Cardiac muscle cell (in vitro differentiated cells and primary cell): ENCODE measurements around the gene ARL11. TPM values are rescaled to one million over a fixed set of nuclear protein-coding genes. Genes with fewer than 3 reads are reported as not detected.
A peak's percentile ranks its signal among the peaks of the same experiment; 100 is the strongest.

Experiments used
- DNase-seq, 2 donors: peaks; one replicate each; pipeline versions ENCODE4 v3.0.0 to v3.0.0-alpha.2; 2010 to 2017; ENCODE audit warnings: low read depth in 1 of 2, low spot score in 1 of 2
- H3K27ac ChIP-seq: fragments of 200-600 bp; sonication (generic); 2 replicates; pipeline ENCODE4 v1.5.1; 2016
- H3K27me3 ChIP-seq: fragments of 200-600 bp; sonication (generic); 2 replicates; pipeline ENCODE4 v1.6.0; 2016; ENCODE audit warnings: control low read depth
- H3K36me3 ChIP-seq: fragments of 200-600 bp; sonication (generic); 2 replicates; pipeline ENCODE4 v1.5.1; 2016; ENCODE audit warnings: control low read depth
- H3K4me1 ChIP-seq: fragments of 200-600 bp; sonication (generic); 2 replicates; pipeline ENCODE4 v1.8.1; 2017; ENCODE audit warnings: low read depth, mild to moderate bottlenecking, mixed run types
- H3K4me3 ChIP-seq: fragments of 200-600 bp; sonication (generic); 2 replicates; pipeline ENCODE4 v1.5.1; 2016; ENCODE audit warnings: mild to moderate bottlenecking
- H3K9me3 ChIP-seq: fragments of 200-600 bp; sonication (generic); 2 replicates; pipeline ENCODE4 v1.5.1; 2017; ENCODE audit warnings: low read depth, mild to moderate bottlenecking, control low read depth
- CTCF ChIP-seq: IDR thresholded peaks from 2 replicates; pipeline ENCODE4 v1.5.1; 2012; ENCODE audit warnings: low read depth, mild to moderate bottlenecking, low read length
- polyA plus RNA-seq: library from polyadenylated mRNA; unstranded; fragments of >200 nt; fragmentation: Nextera tagmentation; extraction: Ambion mirVana; gene quantifications from 2 replicates; pipeline ENCODE4 v1.2.1, GENCODE V29; 2016
- total RNA-seq: library from RNA; depleted of rRNA; stranded (reverse); fragments of >200 nt; gene quantifications from 2 replicates; pipeline ENCODE4 v1.2.3, GENCODE V29; 2016

Gene ARL11
- total and polyA plus RNA-seq, 2 experiments from 2014 or later: 0.21 TPM

DNA sequence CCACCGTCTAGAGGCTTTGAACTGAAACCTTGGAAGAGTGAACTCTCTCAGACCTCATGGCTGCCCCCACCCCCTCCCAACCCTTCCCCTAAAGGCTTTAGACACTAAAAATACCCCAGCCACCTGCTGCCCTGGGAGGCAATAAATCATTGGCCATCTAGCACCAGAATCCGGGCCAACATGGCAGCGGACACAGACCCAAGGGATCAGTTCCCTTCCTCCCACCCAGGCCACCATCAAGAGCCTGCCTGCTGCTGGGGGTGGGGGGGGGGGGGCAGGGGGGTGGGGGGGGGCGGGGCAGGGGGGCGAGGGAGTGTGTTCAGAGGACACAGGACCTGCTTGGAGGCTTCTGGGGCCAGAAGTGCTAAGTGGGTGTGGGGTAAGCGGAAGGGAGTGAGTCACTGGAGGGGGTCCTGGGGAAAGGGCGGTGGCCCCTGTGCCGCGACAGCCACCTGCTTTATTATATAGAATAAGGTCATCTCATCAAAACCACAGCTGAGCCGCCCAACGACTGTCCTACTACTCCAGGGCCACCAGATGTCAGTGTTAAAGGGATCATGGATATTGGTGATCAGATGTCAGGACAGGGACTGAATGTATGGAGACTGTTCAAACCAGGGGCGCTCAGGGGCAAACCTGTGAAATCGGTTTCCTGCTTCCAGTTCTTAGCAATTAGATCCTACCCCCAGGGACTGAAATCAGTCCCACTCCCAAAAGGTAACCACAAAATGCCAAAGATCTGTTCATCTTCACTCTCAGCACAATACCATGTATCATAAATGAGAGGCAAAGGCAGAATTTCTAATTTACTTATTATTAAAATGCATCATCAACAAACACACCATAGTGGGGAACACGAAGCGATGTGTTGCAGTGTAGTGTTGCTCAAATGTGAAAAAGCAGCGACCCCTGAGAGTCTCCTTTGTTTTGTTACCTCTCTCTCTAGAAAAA is 24.3 kb downstream of the ARL11 start:
- Histone ChIP-seq H3K27me3 (no peaks in the 10 kb centered on the region), H3K4me3 (no peak overlapping the region), H3K4me1 (no peaks in the 10 kb centered on the region), H3K36me3 (no peaks in the 10 kb centered on the region), H3K27ac (no peak overlapping the region), H3K9me3 (no peaks in the 10 kb centered on the region)
- peak; percentile 43 for TF ChIP-seq CTCF
- DNase-seq: peak; percentile 39 to 60

- Histone ChIP-seq H3K36me3 (no peaks in the 10 kb centered on the region), H3K27ac (no peak overlapping the region), H3K4me3 (no peak overlapping the region), H3K4me1 (no peaks in the 10 kb centered on the region), H3K9me3 (no peaks in the 10 kb centered on the region), H3K27me3 (no peaks in the 10 kb centered on the region)
- DNase-seq: no peak
- no peak for TF ChIP-seq CTCF
Observed at GRCh38 chr13:49653478-49653877, 25.2 kb downstream of the ARL11 start.

DNA sequence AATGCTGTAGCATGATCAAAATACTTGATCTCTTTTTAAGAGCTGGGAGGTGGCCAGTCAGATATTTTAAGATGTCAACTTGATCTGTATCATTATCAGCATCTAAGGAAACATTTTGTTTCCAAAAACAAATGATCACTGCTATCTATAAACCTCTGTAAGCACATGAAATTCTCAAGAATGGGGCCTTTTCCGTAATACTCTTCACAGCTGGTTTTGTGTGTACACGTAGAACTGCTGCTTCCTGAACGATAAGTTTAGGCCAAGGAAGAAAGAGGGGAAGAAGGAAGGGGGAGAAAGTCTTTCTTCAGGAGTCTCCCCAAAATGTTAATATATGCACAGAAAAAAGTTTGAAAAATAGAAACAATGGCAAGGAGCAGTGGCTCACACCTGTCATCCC is 25.7 kb downstream of the ARL11 start:
- Histone ChIP-seq H3K27ac (no peak overlapping the region), H3K27me3 (no peaks in the 10 kb centered on the region), H3K4me3 (no peak overlapping the region), H3K9me3 (no peaks in the 10 kb centered on the region), H3K36me3 (no peaks in the 10 kb centered on the region), H3K4me1 (no peaks in the 10 kb centered on the region)
- TF ChIP-seq CTCF: no peak
- no peak for DNase-seq

GRCh38 chr13:49655906-49656305 is 27.6 kb downstream of the ARL11 start:
- H3K4me1 ChIP-seq: no peaks in the 10 kb centered on the region
- H3K27me3 ChIP-seq: no peaks in the 10 kb centered on the region
- no peak overlapping the region for H3K4me3 ChIP-seq
- DNase-seq: no peak
- H3K27ac ChIP-seq: no peak overlapping the region
- TF ChIP-seq CTCF: no peak
- no peaks in the 10 kb centered on the region for H3K9me3 ChIP-seq
- H3K36me3 ChIP-seq: peaks cover 8% of the 10 kb centered on the region

- H3K4me1 ChIP-seq: no peaks in the 10 kb centered on the region
- no peak for TF ChIP-seq CTCF
- no peak overlapping the region for H3K27ac ChIP-seq
- H3K27me3 ChIP-seq: no peaks in the 10 kb centered on the region
- DNase-seq: no peak
- H3K4me3 ChIP-seq: no peak overlapping the region
- peaks cover 9% of the 10 kb centered on the region for H3K36me3 ChIP-seq
- no peaks in the 10 kb centered on the region for H3K9me3 ChIP-seq
Observed at GRCh38 chr13:49657241-49657641, 28.9 kb downstream of the ARL11 start.
